A673 (cell line): Measurements from ENCODE around the gene HOXA4. TPM values are rescaled to one million over a fixed set of nuclear protein-coding genes. Genes with fewer than 3 reads are reported as not detected.

Source experiments
- BruUV-seq: library from RNA; stranded (reverse); fragments of 400-500 nt; replicated peaks from 2 replicates; lab custom pipeline; 2021; lab: Mats Ljungman, UMichigan
- CTCF ChIA-PET: fragments of 300-600 bp; sonication (Branson Sonifier 250); formaldehyde crosslinking; loops from one replicate; lab custom pipeline; 2022; ENCODE audit warnings: antibody characterized with exemption; lab: Charles Lee
- POLR2A ChIA-PET: fragments of 300-600 bp; sonication (Branson Sonifier 250); formaldehyde crosslinking; loops from one replicate; lab custom pipeline; 2022; ENCODE audit warnings: antibody characterized with exemption; ENCODE audit not compliant: low non-redundant PET; lab: Charles Lee
- DNase-seq: peaks from one replicate; pipeline ENCODE4 v3.0.0-alpha.2; 2015; ENCODE audit warnings: low spot score
- H3K27ac ChIP-seq: fragments of 200-600 bp; sonication (generic); 2 replicates; pipeline ENCODE4 v1.5.1; 2016; ENCODE audit warnings: mixed run types, low read depth, mild to moderate bottlenecking, mixed read lengths, antibody characterized with exemption, low read length; ENCODE audit not compliant: poor library complexity, severe bottlenecking
- H3K27me3 ChIP-seq: fragments of 200-600 bp; sonication (generic); replicated peaks from 2 replicates; pipeline ENCODE4 v1.6.1; 2017; ENCODE audit warnings: mixed run types, low read depth, mild to moderate bottlenecking, mixed read lengths, antibody characterized with exemption, low read length; ENCODE audit not compliant: insufficient read depth, poor library complexity
- H3K36me3 ChIP-seq: fragments of 200-600 bp; sonication (generic); 2 replicates; pipeline ENCODE4 v1.6.1; 2016; ENCODE audit warnings: mixed run types, mild to moderate bottlenecking, mixed read lengths, antibody characterized with exemption, low read length; ENCODE audit not compliant: insufficient read depth, poor library complexity, severe bottlenecking
- H3K4me1 ChIP-seq: fragments of 200-600 bp; sonication (generic); 2 replicates; pipeline ENCODE4 v1.6.1; 2017; ENCODE audit warnings: mixed run types, mild to moderate bottlenecking, mixed read lengths, antibody characterized with exemption, low read length; ENCODE audit not compliant: insufficient read depth, poor library complexity, severe bottlenecking
- H3K4me3 ChIP-seq: fragments of 200-600 bp; sonication (generic); 2 replicates; pipeline ENCODE4 v1.5.1; 2016; ENCODE audit warnings: low read depth, mixed run types, mild to moderate bottlenecking, mixed read lengths, low read length; ENCODE audit not compliant: poor library complexity, severe bottlenecking
- H3K9me3 ChIP-seq: fragments of 200-600 bp; sonication (generic); 2 replicates; pipeline ENCODE4 v1.6.1; 2016; ENCODE audit warnings: mixed run types, low read depth, mild to moderate bottlenecking, mixed read lengths, antibody characterized with exemption, low read length; ENCODE audit not compliant: poor library complexity, severe bottlenecking
- EZH2 ChIP-seq: fragments of 200-600 bp; sonication (generic); IDR thresholded peaks from 2 replicates; pipeline ENCODE4 v1.6.1; 2017; ENCODE audit warnings: borderline replicate concordance, low read depth, mild to moderate bottlenecking, mixed read lengths, antibody characterized with exemption, low read length; ENCODE audit not compliant: poor library complexity, severe bottlenecking
- intact Hi-C: fragments of 100-400 bp; cut with micrococcal nuclease; formaldehyde crosslinking; loops from one replicate; pipeline ENCODE4 v1.10.0; 2022; ENCODE audit not compliant: unreplicated experiment
- total RNA-seq: library from RNA; stranded (reverse); gene quantifications from 2 replicates; pipeline ENCODE4 v1.2.3, GENCODE V29; 2021
- TF ChIP-seq, protein P1 (sequence below): fragments of 300-800, 200-600 bp; sonication (generic); conservative IDR thresholded peaks from 2 replicates; pipeline ENCODE4 v1.5.1; 2017; ENCODE audit warnings: low read depth, mild to moderate bottlenecking, antibody characterized with exemption, low read length, moderate library complexity, mixed read lengths

The HOXA4 gene
- total RNA-seq, 1 experiment from 2014 or later = not detected

DNA sequence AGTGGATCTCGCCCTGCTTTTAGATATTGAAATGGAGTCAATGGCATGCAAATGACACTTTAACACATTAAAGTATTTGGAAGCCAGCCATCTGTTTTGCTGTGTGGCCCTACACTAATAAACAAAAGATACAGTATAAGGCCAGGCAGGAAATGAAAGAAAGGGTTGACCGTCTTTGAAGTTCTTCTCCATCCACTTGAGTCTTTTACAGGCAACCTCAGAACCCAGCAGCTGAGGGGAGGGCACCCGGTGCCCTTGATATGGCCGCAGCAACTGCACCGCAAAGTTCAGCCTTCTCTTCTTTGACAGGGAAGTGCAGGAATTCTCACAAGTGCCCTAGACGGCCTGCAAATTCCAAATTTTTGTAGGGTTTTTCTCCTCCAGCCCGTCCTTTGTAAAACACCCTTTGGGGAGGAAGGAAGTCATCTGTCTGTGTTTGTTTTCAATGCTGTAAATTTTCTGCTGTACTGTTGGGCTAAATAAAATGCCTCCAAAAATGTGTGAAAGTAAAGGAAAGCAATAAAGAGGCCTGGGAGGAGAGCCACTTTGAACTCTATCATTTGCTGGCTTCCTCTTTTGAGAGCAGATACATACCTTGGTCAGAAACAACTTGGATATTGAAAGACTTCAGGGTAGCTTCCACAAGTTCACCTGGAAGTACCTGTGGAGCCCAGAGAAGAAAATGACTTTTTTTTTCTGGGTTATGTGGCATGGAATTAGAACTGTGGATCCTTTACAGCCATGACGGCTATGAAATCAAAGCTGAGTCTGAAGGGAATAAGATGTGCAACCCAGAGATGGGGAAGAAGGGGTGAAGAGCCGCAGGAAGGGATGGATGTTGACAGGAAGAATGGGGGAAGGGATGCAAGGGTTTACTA, 38.4 kb downstream of the HOXA4 start:
- H3K27ac ChIP-seq = no peak overlapping the region
- no peak for DNase-seq
- CTCF ChIA-PET = no interaction called here
- H3K4me1 ChIP-seq = peaks cover 10% of the 10 kb centered on the region
- H3K4me3 ChIP-seq = no peak overlapping the region
- H3K36me3 ChIP-seq = no peaks in the 10 kb centered on the region
- no TSS peak for BruUV-seq
- H3K9me3 ChIP-seq = no peaks in the 10 kb centered on the region
- POLR2A ChIA-PET = no interaction called here
- intact Hi-C loops = no loop called here
- H3K27me3 ChIP-seq = peaks cover 100% of the 10 kb centered on the region
- TF ChIP-seq, protein P1, sequence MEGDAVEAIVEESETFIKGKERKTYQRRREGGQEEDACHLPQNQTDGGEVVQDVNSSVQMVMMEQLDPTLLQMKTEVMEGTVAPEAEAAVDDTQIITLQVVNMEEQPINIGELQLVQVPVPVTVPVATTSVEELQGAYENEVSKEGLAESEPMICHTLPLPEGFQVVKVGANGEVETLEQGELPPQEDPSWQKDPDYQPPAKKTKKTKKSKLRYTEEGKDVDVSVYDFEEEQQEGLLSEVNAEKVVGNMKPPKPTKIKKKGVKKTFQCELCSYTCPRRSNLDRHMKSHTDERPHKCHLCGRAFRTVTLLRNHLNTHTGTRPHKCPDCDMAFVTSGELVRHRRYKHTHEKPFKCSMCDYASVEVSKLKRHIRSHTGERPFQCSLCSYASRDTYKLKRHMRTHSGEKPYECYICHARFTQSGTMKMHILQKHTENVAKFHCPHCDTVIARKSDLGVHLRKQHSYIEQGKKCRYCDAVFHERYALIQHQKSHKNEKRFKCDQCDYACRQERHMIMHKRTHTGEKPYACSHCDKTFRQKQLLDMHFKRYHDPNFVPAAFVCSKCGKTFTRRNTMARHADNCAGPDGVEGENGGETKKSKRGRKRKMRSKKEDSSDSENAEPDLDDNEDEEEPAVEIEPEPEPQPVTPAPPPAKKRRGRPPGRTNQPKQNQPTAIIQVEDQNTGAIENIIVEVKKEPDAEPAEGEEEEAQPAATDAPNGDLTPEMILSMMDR = no peak
- no peak for TF ChIP-seq EZH2

DNA sequence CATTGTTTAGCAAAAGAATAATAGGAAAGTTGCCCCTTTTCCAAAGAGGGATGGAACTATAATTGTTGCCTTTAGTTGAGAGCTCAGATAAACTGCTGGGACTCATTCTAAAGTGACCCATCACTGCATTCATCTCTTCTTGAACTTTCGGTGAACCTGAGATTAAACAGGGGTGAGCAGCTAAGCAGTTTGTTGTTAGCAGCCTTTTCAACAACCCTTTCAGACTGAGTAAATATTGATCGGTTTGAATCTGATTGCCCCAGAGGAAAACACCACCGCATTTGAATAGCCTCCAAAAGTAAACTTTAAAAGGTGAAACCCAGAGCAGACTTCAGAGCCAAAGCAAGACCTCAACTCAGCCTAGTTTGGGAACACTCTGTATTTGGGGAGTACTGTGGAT, 39.5 kb downstream of the HOXA4 start:
- ChIA-PET CTCF (no interaction called here), POLR2A (no interaction called here)
- Histone ChIP-seq H3K4me1 (peaks cover 2% of the 10 kb centered on the region), H3K27ac (no peak overlapping the region), H3K9me3 (no peaks in the 10 kb centered on the region), H3K36me3 (no peaks in the 10 kb centered on the region), H3K27me3 (peaks cover 89% of the 10 kb centered on the region), H3K4me3 (no peak overlapping the region)
- TF ChIP-seq, protein P1 = no peak
- TF ChIP-seq EZH2 = no peak
- no peak for DNase-seq
- intact Hi-C loops = no loop called here
- BruUV-seq = no TSS peak

DNA sequence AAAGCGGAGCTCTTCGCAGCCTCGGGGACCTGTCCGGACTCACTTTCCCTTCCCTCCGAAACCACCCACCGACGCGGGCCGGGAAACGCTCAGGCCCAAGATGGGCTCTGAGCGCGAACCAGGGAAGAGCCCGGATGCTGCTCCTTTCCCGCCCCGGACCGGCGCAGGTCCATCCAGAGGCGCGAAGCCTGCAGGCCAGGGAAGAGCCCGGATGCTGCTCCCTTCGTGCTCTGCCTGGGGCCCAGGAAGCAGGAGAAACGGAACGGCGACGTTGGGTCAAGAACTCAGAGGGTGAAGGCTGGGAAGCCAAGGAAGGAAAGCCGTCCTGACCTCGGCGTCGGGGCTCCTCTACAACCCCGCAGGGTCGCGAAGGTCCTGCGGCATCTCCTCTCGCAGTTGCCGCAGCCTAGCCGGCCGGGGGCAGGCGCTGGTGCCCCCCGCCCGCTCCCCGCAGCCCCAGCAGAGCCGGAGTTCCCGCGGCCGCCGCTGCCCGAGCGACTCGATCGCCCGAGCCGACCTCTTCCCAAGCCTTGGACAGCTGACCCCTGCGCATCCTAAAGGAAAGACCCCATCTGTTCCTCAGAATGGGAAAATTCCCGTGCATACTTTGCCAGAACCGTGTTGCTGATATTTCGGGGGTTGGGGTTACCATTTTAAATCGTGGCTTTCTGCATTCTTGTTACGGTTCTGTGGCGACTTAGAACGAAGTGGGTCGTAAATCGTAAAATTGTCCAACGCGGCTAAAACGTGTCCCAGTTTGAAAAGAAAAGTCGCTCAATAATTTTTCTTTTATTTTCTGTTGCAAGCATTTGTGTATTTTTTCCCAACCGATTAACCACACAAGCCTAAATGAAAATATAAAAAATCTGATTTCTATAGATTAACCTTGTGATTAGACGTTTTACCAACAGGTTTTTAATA, 42.3 kb downstream of the HOXA4 start:
- H3K9me3 ChIP-seq = no peaks in the 10 kb centered on the region
- BruUV-seq = no TSS peak
- POLR2A ChIA-PET = no interaction called here
- H3K4me3 ChIP-seq = no peak overlapping the region
- TF ChIP-seq, protein P1 = no peak
- TF ChIP-seq EZH2 = no peak
- no peak overlapping the region for H3K27ac ChIP-seq
- intact Hi-C loops = no loop called here
- DNase-seq = no peak
- CTCF ChIA-PET = no interaction called here
- H3K27me3 ChIP-seq = peaks cover 84% of the 10 kb centered on the region
- no peaks in the 10 kb centered on the region for H3K36me3 ChIP-seq
- no peaks in the 10 kb centered on the region for H3K4me1 ChIP-seq
